ENCODE results near the gene GBF1.
A peak's percentile ranks its signal among the peaks of the same experiment; 100 is the strongest.

The GBF1 gene

DNA sequence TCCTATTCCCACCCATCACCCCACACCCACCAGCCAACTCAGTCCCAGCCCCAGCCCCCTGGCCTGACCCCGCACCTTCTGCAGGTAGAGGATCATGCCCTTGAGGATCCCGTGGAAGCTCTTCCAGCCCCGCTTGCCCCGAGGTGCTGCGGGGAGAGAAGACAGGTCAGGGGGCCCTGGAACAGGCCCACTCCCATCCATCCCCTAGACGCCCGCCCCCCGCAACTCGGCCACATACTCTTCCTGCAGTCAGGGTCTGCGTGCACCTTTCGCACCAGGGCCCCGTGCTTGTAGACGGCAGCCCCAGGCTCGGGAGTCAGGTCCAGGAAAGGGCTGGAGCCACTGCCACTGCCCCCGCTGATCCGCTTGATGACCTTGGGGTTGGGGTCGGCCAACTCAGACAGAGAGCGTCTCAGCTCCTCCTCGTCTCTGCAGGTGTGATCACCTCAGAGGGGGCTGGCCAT is 159.8 kb downstream of the GBF1 start:
- no peak for DNase-seq

DNA sequence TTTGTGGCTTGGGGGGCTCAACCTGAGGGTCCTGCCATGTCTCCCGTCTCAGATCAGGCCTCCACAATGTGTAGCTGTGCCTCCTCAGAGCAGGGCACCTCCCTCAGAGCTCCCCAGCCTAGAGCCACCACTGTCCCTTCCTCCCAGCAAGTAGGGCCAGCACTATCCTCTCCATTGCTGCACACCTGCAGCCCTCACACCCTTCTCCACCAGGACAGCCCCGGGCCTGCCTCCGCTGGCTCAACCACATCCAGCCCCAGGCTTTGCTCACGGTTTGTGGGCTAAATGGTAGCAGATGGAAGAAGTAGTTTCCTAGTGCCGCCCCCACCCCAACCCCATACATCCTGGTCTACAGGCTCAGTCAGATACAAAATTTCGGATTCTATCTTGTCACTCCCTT is 160.3 kb downstream of the GBF1 start:
- DNase-seq = no peak

GRCh38 chr10:102406815-102407214 is 161.5 kb downstream of the GBF1 start:
- no peak for DNase-seq

GRCh38 chr10:102407425-102408130 is 162.2 kb downstream of the GBF1 start:
- no peak for DNase-seq

- peak in 10 of 56 donors; percentile 10 to 44 (median 25) for DNase-seq
These were observed 162.9 kb downstream of the GBF1 start for GRCh38 chr10:102408131-102408727.

DNA sequence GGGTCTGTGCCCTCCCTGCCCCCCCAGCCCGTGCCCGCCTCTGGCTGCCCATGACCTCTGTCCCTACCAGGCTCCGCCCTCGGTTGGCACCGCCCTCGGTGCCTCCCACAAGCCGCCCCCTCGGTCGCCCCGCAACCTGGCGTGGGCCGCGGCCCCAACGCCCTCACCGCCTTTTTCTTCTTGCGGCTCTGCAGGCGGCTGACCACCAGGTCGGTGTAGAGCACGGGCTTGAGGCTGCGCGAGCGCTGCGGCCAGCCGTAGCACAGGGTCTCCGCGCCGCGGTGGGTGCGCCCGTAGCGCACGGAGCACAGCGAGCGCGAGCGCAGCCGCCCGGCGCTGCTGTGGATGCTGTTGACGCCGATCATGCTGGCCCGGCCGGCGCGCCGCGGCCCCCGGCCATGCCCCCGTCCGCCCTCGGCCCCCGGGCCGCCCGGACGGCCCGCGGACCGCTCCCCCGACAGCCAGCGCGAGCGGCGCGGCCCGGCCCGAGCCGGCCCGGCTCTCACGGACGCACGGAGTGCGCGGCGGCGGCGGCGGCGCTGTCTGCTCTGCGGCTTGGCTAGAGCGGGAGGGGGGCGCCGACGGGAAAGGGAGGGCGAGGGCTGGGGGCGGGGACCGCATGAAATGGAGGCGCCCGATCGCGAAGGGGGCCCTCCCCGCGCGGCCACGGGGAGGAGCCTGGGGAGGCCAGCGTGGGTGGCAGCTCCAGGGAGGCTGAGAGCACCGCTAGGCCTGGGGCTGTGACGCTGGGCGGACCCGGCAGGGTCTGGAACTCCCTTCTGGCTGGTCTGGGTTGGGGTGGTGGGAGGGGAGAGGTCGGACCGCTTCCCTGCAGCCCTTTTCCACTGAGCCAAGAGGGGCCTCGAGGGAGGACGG is 163.6 kb downstream of the GBF1 start:
- peak in 37 of 56 donors; percentile 12 to 75 (median 50) for DNase-seq

- peak in 1 of 56 donors; percentile 50 for DNase-seq
These were observed 164.5 kb downstream of the GBF1 start for GRCh38 chr10:102409604-102410428.

- DNase-seq = peak in 32 of 56 donors; percentile 7 to 76 (median 44)
These were observed 165.2 kb downstream of the GBF1 start for GRCh38 chr10:102410429-102411073.

DNA sequence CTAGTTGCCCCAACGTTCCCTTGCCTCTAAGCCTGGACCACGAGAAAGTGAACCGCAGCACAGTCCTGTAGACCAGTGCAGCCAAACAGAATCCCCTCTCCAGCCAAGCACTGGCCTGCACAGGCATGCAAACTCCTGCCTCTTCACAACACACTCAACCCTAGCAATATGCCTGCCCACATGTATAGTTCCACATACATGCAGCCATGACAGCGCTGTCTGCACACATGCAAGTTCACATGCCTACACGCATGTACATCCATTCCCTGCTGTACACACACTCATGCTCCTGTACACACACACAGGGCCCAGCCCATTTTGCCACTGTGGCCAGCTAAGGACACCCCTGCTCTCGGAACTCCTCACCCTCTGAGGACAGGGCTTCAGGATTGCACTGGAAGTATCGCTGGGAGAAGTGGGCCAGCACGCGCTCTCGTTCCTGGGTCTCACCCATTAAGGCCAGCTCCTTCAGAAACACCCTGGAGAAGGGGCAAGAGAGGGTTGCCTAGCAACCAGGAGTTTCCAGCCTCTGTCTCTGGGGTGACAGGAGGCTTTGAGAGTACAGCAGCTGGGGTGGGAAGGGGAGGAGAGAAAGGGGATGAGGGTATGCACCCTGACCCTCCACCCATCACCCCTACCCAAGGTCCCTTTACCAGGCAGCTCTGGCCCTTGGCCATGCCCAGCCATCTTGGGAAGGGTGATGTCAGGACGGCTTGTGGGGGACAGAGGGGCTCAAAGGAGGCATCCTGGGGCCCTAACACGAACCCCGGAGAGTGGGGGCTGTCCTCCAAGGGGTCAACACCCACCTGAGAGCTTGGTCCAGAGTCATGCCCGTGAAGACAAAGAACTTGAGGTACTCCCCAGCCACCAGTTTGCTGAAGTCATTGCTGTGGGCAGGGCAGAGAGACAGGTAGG is 166.3 kb downstream of the GBF1 start:
- no peak for DNase-seq

GRCh38 chr10:102412293-102412692 is 167.0 kb downstream of the GBF1 start:
- DNase-seq = no peak

DNA sequence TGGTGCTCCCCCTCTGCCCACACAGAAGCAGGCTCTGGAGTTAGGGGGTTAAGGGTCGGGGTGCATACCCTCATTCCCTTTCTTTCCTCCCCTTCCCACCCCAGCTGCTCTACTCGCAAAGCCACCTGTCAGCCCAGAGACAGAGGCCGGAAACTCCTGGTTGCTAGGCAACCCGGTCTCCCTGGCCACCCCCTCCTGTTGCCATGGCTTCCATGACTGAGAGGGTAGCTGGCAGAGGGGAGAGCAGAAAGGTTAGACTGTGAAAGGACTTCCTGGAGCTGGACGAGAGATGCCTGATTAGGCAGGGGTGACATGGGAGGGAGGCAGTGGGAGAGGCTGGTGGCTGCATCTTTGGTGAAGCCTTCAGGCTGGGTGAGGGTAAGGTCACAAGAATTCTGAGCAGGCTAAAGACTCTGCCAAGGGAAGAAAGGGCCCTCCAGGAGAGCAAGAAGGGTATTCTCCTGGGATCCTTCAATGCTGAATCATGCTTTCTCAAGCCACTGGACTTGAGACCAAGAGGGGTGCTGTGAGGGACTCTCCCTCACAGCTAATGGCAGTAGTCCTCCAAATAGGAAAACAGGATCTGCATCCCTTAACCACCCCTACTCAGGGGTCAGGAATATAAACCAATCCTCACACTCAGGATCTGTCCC is 167.8 kb downstream of the GBF1 start:
- peak in 23 of 56 donors; percentile 6 to 40 (median 28) for DNase-seq

- no peak for DNase-seq
These were observed 168.7 kb downstream of the GBF1 start for GRCh38 chr10:102413806-102414561.

DNA sequence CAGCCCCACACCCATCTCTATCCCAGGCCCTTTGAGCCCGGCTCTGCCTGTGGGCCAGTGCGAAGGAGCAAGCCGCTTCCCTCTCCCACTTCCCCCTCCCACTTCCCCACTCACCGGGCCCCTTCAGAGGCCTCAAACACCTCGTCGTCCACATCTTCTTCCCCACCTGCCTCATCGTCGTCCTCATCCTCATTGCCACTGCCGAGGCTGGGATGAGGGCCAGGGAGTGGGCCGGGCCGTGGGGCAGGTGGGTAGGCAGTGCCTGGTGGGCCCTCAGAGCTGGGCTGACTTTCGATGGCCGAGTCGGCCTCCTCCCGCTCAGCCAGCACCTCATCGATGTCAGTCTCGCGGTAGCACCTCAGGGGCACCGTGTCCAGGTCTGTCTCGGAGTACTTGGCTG is 169.4 kb downstream of the GBF1 start:
- DNase-seq = no peak

DNA sequence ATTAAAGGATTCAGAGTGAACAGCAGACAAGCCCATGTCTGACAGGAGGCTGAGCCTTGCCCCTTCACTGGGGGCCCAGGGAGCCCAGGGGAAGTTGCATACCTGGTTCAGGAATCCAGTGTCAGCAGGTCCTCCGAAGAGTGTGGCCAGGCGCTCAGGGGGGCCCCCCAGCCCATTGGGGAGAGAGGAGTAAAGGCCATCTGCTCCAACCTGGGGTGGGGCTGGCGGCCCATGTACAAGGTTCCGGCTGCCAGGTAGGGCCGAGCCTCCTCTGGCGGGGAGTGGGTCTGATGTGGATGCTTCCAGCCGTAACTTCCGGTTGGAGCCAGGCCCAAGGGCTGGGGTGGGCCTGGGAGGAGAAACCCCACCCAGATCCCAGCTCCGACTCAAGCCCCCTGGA is 171.0 kb downstream of the GBF1 start:
- DNase-seq = no peak

DNA sequence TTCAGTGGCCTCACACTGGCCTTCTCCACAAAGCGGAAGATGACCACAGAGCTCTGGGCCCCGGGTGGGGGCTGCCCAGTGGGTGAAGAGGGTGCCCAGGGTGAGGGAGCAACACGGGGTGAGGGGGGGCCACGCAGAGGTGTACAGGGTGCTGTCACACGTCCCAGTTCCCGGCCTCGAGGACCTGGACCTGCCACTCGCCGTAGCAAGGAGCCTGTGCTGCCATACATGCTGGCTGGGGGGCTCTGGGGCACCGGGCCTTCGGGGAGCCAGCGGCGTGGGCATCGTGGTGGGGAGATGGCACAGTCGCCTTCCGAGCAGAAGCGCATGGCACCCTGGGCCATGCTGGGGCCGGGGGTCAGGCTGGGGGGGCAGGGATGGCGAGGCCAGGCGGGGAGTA is 171.4 kb downstream of the GBF1 start:
- DNase-seq = no peak

- DNase-seq = peak in 10 of 56 donors; percentile 9 to 48 (median 34)
These were observed 173.4 kb downstream of the GBF1 start, which contains the start of gene PSD for GRCh38 chr10:102418622-102419268. TSS of gene PSD (minus strand) at chr10:102418785. CDS start at chr10:102417038, 1,747 bp downstream.

All from amygdala (tissue), 56 donors.